ENCODE data around the gene KCNIP3.
"Not testable (repeated sequence)": the region's sequence is repeated elsewhere in the genome, so short reads cannot be mapped to it uniquely, and the experiment has no call there.

KCNIP3 gene

DNA sequence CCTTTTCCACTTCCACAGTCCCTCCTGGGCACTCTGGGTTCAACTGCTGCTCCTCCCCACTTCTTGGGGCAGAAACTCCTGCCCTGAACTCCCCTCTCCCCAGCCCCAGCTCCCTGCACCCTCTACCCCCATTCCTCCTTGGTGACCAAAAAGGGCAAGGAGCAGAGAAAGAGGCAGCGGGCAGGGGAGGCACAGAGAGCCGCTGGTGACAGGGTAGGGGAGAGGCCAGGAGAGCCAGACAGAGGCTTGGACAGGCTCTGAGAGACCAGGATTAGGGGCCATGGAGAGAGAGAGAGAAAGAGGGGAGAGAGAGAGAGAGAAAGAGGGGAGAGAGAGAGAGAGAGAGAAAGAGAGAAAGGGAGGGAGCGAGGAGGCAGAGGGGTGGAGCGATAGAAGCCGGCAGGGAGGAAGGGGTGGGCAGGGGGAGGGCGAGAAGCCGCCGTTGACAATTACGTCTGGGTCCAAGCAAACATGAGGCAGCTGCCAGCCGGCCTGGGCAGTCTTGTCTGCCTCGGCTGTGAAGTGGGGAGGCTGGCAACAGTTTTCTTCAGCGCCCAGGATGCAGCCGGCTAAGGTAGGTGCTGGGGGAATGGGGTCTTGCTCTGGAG, at the start of gene KCNIP3:
TSS of gene KCNIP3 (plus strand) at position 468 of the 608 bp plus-strand sequence. CDS start at position 560, 92 bp downstream.
- no peak for DNase-seq

DNA sequence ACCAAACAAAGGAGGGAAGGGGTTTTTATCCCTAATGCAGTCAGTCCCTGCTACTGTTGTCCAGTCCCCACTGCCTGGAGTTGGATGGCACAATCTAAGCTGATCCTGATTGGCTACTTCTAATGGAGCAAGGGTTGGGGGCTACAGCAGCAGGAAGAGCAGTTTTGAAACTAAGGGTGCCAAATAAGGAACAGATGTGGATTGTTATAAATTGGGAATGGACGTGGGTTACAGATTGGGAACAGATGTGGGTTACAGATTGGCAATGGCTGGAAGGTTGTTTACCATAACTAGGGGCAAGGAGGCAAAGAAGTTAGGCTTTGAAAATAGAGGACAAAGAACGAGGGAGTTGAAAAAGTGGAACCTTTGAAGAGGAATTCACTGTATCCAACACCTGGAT, 38.9 kb upstream of the KCNIP3 start:
- no peak for DNase-seq

DNA sequence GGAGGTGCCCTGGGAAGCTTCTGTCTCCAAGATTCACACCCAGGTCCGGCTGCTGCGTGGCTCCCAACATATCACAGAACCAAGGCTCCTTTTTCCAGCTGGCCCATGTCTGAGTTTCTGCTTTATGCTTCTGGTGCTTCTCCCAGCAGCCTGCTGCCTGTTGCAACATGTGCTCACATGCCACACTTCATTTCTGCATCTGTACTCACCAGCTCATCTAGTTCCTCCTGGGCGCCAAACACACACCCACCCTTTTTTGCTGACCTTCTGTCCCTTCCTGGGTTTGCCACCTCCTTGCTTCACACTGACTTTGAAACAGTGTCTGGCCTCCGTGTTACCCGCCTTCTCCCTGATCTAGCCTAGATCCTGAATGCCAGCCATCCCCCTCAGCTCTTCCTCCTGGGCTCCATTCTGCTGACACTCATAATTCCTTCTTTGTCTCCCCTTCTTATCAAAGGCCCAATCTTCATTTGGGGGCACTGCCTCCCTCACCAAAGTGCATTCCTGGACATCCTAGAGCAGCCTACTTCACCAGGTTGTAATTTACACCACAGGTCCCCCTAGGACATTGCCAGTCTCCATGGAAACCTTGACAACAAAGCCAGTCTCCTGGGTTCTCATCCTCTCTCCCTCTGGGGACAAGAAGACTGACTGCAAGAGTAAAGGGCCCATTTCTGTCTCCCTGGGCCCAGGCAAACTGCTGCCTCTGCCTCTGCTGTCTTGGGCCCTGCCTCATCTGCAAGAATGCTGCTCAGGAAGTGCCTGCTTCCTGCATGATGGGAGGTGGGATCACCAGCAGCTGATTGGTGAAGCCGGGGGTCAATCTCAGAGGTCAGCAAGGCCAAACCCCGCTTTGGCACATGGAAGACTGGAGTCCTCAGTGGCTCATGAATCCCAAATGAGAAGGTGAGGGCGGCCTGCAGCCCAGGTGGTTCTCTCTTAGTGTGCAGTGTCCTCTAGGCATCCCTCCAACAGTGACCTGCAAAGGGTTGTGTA, 36.8 kb upstream of the KCNIP3 start:
- DNase-seq: peak; percentile 79 to 84 (median 83)

GRCh38 chr2:95261602-95262001, 35.5 kb upstream of the KCNIP3 start:
- DNase-seq: peak; percentile 83 to 87 (median 84)

DNA sequence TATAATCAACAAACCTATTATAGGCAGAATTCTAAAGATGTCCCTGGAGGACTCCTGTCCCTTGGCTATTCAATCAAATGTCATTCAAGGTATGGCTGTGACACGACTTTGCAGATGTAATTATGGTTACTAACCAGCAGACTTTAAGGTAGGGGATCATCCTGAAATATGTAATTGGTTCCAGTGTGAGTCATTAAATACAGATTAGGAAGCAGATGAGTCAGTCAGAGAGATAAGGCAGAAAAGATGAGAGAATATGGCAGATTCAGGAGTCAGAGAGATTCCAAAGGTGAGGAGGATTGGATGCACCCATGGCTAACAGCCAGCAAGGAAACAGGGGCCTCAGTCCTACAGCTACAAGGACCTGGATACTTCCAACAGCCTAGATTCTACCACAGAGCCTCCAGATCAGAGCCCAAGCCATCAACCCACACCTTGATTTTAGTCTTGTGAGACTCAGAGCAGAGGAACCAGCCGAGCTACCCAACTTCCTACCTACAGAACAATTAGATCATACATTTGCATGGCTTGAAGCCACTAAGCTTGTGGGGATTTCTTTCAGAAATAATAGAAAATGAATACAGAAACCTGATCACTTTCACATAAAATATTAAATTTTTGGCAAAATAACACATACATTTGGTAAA, 34.1 kb upstream of the KCNIP3 start:
- DNase-seq: peak in 2 of 3 donors; percentile 11 to 25

- DNase-seq: no peak
Observed at GRCh38 chr2:95264624-95265023, 32.5 kb upstream of the KCNIP3 start.

GRCh38 chr2:95265182-95265581, 32.0 kb upstream of the KCNIP3 start:
- DNase-seq: no peak

DNA sequence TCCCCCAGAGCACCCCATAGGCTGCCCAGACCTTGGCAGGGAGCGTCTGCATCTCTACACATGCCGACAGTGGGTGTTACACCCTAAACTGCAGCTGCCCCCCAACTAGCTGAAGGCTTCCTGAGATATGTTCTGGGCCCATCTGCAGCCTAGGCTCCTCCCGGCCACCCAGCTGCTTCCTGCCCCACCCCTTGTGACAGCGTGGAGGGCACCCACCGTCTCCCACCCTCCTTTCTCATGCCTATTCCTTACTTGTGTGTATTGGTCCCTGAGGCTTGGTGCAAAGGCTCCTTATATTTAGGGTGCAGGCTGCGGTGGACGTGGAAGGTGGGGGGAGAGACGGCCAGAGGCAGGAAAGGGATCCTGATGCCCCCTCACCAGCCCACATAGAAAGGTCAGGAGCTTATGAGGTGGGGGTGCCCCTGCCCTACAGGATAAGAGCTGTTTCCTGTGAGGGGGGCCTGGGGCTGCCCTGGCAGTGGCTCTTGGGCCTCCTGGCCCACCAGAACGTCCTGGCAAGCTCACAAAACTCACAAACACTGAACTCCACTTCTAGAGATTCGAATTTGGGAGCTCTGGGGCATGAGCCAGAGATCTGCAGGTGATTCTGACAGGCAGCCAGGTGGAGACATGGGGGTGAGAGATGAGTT, 30.2 kb upstream of the KCNIP3 start:
- DNase-seq: no peak

DNA sequence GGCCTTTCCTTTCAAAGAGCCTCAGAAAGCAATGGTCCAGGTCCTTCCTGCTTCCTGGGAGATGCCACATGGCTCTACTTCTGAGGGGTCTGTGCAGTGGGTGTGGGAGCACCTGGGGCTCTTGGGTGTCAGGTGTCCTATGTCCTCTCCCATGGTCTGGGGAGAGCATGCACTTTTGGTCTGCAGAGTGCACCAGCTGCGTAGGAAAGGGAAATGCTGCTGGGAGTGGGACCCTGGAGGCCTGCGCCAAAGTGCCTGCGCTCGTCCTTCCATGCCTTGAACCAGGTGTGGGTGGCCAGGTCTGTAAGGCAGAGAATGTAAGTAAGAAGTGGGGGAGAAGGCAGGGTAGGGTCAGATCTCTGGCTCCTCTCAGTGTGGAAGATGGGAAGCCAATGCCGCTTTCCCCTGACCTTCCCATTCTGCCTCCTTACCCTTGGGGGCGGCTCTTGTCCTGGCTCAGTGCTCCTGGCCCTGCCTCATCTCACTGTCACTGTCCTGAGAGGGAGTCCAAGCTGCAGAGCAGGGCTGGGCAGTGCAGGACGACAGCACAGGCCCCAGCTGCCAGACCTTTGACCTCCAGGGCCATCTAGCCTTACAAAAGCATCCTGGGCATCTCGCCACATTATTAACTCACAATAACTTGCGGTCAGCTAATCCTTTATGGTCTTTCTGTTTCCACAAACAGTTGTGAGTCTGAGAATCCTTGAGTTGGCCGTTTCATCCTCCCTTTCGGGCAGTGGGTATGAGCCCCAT, 29.5 kb upstream of the KCNIP3 start:
- DNase-seq: no peak

GRCh38 chr2:95268211-95269035, 28.7 kb upstream of the KCNIP3 start:
- no peak for DNase-seq

- DNase-seq: no peak
Observed at GRCh38 chr2:95269036-95269680, 28.0 kb upstream of the KCNIP3 start.

DNA sequence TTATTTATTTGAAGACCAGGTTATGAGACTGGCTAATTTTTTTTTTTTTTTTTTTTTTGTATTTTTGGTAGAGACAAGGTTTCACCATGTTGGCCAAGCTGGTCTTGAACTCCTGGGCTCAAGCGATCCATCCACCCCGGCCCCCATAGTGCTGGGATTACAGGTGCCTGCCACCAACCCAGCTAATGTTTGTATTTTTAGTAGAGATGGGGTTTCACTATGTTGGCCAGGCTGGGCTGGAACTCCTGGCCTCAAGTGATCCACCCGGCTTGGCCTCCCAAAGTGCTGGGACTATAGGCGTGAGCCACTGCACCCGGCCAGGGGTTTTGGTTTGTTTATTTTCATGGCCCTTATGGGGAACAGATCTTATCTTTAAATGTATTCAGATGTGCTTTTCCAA, 27.4 kb upstream of the KCNIP3 start:
- DNase-seq: not testable (repeated sequence)

DNA sequence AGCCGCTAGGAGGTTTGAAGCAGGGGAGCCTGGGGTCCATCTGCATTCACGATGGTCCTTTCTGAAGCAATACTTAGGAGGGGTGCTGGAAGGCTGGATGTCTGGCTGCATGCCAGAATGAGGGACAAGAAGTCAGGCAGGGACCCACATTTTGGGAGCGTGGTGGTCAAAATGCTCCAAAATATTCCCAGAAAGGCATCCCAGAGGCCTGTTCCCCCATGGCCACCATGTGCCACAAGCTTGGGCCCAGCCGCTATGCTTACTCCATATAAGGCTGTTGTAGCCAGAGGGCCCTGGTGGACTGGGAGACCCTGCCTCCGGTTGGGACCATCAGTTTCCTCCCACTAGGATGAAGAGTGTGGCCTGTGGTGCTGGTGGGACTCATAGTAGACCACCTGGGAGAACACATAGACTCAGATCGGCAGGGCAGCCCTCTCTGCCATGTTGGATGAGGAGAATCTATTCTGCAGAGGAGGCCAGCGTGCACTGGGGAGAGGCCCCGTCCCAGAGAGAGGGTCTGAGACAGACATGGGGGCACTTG, 26.5 kb upstream of the KCNIP3 start:
- no peak for DNase-seq

- no peak for DNase-seq
Observed at GRCh38 chr2:95271381-95271971, 25.7 kb upstream of the KCNIP3 start.

DNA sequence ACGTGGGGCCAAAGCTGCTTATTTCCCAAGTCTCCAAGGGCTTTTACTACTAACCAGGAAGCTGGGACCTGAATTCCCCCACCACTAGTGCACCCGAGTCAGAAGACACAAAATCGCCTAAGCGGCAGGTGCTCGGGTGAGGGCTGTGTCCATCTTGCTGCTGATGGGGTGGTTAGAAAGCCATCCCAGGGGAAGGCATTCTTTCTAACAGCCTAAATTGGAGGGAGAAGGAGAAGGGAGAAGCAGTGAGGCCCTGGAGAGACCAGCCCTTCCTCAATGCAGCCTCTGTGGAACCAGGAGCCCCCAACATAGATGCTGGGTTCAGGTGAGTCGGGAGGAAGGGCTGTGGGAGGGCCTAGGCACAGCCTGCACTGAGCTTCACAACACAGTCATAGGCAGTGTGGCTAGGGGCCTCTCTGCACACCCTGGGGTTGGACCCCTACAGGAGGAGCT, 24.8 kb upstream of the KCNIP3 start:
- DNase-seq: no peak

GRCh38 chr2:95272781-95273180, 24.4 kb upstream of the KCNIP3 start:
- no peak for DNase-seq

- peak in 2 of 3 donors; percentile 9 to 18 for DNase-seq
Observed at GRCh38 chr2:95273566-95274290, 23.4 kb upstream of the KCNIP3 start.

DNA sequence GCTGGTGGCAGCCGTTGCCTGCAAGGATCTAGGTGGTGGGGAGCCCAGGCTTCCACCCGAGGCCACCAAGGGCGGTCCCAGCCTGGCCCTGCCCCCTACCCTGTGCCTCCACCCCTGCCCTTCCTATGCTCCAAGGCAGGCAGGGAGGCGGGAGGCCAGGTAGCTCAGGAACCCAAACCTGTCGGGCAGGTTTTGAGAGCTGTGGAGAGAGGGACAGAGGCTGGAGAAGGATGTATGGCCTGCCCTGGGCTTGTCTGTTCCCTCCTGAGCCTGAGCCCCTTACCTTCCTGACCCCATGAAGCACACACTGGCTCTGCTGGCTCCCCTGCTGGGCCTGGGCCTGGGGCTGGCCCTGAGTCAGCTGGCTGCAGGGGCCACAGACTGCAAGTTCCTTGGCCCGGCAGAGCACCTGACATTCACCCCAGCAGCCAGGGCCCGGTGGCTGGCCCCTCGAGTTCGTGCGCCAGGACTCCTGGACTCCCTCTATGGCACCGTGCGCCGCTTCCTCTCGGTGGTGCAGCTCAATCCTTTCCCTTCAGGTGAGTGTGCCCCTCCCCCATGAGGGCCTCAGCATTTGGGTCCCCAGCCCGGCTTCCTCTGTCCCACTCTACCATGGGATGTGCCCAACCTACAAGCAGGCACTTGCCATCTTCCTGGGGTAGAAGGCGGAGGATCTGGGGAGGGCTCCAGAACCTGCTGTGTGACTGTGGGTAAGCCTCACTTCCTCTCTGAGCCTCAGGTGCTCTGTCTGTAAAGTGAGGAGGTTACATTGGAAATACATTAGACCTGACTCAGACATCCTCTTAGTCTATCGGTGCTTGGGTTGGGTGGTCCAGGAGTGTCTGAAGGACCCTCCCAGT, 22.6 kb upstream of the KCNIP3 start, which contains the start of gene PROM2:
TSS of gene PROM2 (plus strand) at position 159 of the 860 bp plus-strand sequence. CDS start at position 296, 137 bp downstream.
- no peak for DNase-seq

Measured in suppressor macrophage treated with lipopolysaccharide for 1 hour (primary cell).